ENCODE measurements around the gene VLDLR. TPM values are rescaled to one million over a fixed set of nuclear protein-coding genes. Genes with fewer than 3 reads are reported as not detected.

Gene VLDLR
- 49.7 TPM for total RNA-seq

DNA sequence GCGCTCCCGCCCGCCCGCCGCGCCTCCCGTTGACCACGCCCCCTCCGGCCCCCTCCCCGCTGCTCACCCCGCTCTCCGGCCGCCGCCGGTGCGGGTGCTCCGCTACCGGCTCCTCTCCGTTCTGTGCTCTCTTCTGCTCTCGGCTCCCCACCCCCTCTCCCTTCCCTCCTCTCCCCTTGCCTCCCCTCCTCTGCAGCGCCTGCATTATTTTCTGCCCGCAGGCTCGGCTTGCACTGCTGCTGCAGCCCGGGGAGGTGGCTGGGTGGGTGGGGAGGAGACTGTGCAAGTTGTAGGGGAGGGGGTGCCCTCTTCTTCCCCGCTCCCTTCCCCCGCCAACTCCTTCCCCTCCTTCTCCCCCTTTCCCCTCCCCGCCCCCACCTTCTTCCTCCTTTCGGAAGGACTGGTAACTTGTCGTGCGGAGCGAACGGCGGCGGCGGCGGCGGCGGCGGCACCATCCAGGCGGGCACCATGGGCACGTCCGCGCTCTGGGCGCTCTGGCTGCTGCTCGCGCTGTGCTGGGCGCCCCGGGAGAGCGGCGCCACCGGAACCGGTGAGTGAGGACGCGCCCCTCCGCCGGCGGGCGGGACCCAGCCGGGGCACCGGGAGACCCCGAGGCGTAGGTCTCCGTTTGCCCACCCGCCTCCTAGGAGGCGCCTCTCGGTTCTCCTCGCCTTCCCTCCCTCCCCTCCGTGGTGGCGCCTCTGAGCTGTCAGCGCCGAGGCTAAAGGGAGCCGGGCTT lies at the start of gene VLDLR:
VLDLR (plus strand) TSS at position 66 of the 739 bp plus-strand sequence; CDS start at position 469, 403 bp downstream.
- FAIRE-seq: no peak
- peak; percentile 65 to 82 for DNase-seq (ENCODE audit: low spot score in 2 of 2)

- no peak for FAIRE-seq
Observed at GRCh38 chr9:2574203-2574602, 47.4 kb upstream of the VLDLR start.

DNA sequence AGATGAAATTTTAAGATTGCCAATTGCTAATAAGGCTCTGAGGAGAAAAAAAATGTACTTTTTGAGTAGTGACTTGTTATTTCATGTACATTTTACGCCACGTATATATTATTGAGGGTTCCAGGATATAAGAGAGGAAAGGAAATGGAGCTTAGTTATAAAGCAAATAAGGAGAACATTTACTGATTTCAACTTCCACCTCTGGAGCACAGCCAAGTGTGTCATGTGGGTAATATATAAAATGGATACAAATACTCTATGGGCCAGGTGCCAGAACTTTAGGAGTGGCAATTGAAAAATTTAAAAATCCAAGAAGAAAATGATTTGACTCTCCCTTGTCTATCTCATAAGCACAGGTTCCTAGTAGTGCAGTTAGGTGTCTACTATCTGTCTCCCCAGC lies 45.0 kb upstream of the VLDLR start:
- no peak for DNase-seq (ENCODE audit: low spot score in 2 of 2)
- FAIRE-seq: no peak

More at GRCh38 chr9:2574203-2574602, 47.4 kb upstream of the VLDLR start:
- DNase-seq (ENCODE audit: low spot score in 2 of 2): no peak

DNA sequence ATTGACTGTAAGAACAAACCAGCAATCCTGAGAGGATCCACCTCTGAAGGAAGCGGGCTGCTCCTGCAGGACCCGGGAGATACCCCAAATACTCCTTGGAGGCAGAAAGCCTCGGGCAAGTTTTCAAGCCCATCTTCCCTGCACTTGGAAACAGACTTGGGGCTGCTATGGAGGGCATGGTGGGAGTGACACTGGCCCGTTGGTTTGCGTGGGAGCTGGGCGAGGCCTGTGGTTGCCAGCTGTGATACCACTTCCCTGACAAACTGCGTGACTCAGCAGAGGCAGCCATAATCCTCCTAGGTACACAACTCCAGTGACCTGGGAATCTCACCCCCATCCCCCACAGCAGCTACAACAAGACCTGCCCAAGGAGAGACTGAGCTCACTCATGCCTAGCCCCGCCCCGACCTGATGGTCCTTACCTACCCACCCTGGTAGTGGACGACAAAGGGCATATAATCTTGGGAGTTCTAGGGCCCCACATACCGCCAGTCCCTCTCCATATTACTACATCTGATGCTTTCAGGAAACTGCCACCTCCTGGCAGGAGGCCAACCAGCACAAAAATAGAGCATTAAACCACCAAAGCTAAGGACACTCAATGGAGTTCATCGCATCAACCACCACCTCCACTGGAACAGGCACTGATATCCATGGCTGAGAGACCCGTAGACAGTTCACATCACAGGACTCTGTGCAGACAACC lies 38.1 kb upstream of the VLDLR start:
- FAIRE-seq: no peak
- no peak for DNase-seq (ENCODE audit: low spot score in 2 of 2)

- DNase-seq (ENCODE audit: low spot score in 2 of 2) (no peak), FAIRE-seq (no peak)
Observed at GRCh38 chr9:2591967-2592366, 29.6 kb upstream of the VLDLR start.

GRCh38 chr9:2593744-2594143 lies 27.8 kb upstream of the VLDLR start:
- no peak for FAIRE-seq
- no peak for DNase-seq (ENCODE audit: low spot score in 2 of 2)

DNA sequence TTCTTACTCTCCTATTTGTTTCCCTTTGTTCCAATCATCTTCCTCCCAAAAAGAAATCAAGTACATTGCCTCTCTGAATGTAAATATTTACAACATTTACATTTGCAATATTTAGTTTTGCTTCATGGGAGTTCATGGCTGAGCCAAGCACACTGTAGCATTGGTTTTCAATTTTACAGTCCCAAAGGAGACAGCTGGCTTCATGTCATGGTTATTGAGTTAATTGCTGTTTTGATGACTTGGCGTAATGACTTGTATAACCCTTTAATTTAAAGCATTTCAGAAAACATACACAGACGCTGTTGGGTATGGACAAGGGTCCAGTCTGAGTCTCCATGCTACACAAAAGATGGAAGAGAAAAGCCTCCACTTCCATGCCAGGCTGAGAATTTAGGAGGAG lies 25.6 kb upstream of the VLDLR start:
- FAIRE-seq (no peak), DNase-seq (ENCODE audit: low spot score in 2 of 2) (no peak)

GRCh38 chr9:2597483-2597882 lies 24.1 kb upstream of the VLDLR start:
- no peak for FAIRE-seq

DNA sequence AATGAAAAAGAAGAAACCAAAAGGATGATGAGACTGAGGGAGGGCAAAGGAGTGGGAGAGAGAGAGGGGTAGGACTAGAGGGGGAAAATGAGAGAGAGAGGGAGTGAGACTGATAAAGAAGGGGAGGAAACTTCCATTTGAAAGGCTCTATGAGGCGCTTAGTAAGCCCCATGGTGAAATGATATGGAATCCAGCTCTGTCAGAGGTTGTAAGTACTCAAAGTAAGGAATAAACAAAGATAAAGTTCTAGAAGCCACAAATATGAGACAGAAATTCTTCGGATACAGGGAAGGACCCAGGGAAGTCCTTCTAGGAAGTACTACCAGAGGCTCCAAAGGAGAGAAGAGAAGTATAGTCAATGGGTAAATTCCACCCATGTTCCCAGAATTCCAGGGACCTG lies 21.7 kb upstream of the VLDLR start:
- no peak for DNase-seq (ENCODE audit: low spot score in 2 of 2)

More at GRCh38 chr9:2597483-2597882, 24.1 kb upstream of the VLDLR start:
- no peak for DNase-seq (ENCODE audit: low spot score in 2 of 2)

DNA sequence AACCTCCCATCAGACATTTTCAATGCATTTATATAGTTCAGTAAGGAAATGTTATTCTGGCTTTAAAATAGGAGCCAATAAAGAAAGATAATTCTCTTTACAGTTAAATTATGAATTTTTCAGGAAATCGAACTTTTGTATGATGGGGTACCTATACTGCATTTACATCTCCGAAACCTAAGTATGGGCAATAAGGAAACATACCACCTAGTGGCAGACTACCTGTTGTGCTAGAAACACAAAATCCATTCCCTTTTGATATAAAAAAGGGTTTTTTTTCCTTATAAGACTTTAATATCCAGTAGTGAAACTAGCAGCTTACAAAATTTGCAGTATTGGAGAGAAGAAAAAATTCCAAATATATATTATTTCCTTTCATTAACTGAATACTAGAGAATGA lies 21.3 kb upstream of the VLDLR start:
- DNase-seq (ENCODE audit: low spot score in 2 of 2) (no peak), FAIRE-seq (no peak)

More for the DNA sequence above, 21.7 kb upstream of the VLDLR start:
- no peak for FAIRE-seq

DNA sequence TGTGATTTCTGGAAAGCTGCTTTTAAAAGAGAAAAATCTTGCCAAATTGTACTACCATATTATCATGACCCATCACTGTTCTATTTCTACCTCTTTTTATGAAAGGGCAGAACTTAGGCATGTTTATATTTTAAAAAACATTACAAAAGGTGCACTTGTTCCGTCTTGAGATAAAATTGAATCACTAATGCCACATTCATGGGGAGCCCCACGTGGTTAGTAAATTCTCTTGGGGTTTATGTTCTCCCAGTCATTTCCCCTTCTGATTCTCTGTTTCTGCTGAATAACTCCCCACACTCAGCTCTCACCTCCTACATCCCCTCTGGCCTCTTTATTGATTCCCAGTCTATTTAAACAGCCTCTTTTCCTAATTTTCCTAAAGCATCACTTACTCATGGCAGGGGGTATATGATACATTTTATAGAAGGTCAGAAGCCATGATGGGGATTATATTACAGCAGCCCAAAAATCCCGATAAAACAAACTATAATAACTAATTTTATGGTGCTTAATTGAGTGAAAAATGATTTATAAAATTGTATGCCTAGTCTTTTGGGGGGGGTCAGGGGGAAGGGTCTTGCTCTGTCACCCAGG lies 19.7 kb upstream of the VLDLR start:
- no peak for FAIRE-seq
- DNase-seq (ENCODE audit: low spot score in 2 of 2): no peak

GRCh38 chr9:2602704-2603116 lies 18.9 kb upstream of the VLDLR start:
- no peak for DNase-seq (ENCODE audit: low spot score in 2 of 2)
- no peak for FAIRE-seq

DNA sequence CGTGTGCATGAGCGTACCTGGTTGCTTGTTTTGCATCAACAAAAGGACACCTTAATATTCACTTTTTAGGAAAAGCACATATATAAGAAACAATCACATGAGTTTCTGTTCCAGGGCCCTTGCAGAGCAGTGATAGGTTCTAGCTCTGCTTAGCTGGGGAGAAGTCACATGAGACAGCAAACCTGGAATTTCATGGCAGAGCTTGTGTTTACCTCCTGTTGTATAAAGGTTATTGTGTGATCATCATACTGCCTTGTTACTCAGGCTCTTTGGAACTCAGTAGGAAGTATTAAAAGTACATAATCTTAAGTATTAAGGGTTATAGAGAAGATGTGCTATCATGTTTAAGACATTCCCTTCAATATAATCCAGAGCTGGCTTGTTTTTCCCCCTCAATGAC lies 18.0 kb upstream of the VLDLR start:
- no peak for FAIRE-seq
- no peak for DNase-seq (ENCODE audit: low spot score in 2 of 2)

GRCh38 chr9:2605246-2605645 lies 16.3 kb upstream of the VLDLR start:
- no peak for FAIRE-seq
- no peak for DNase-seq (ENCODE audit: low spot score in 2 of 2)

GRCh38 chr9:2608276-2608675 lies 13.3 kb upstream of the VLDLR start:
- FAIRE-seq: no peak

DNA sequence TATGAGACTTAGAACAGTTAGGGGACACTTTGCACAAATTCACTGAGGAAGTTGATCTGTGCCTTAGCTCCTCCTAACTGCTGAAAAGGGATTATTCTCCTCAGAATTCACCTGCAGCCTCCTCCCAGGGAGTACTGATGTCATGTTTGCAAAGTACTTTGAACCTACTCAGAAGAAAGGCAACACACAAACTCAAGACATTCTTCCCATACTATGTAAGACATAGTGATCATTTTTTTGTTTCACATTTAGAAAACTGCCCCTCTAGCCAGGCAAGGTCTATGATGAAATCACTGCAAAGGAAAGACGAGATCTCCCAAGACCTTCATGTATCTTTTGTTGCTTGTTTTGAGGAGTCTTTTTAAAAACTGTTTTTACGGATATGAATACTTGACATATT lies 10.6 kb upstream of the VLDLR start:
- FAIRE-seq (no peak), DNase-seq (ENCODE audit: low spot score in 2 of 2) (no peak)

More at GRCh38 chr9:2608276-2608675, 13.3 kb upstream of the VLDLR start:
- no peak for DNase-seq (ENCODE audit: low spot score in 2 of 2)

GRCh38 chr9:2611961-2612360 lies 9.6 kb upstream of the VLDLR start:
- FAIRE-seq (no peak), DNase-seq (ENCODE audit: low spot score in 2 of 2) (no peak)

DNA sequence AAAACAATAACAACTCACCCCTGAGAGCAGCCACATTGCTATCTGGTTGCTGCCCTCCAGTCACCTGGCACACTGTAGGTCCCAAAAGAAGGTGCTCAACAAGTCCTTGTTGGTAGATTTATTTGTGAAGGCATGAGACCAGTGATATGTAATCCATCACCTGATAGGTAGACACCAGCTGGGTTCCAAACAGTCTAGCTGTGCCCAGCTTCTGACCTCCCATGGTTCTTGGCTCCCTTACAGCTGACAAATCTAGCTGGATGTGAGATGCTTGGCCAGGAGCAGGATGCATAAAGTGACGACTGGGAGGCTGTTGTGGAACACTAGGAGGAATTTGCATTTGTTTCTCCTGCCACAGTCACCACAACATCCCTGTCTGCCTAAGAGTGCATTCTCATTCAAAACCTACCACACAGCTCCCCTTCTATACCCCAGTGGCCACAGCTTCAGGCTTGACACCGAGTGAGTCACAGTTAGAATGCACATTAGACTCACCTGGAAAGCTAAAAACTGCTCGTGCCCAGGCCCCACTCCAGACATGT lies 7.8 kb upstream of the VLDLR start:
- no peak for DNase-seq (ENCODE audit: low spot score in 2 of 2)
- FAIRE-seq: no peak

DNA sequence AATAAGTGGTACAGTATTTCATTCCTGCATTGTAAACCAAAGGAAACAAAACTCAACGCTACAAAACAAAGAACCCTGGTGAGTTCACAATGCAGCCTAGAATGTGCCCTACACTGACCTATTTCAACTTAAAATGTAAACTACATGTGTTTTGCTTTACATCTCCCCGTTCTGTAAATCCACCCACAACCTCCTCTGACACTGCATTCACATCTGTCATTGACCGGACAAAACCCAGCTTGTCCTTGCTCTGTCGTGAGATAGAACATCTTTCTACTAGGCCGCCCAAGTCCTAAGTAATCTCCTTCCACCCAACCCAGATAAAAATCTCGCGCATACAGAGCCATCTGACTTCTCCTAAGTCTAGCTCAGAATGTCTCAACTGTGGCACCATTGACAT lies 6.1 kb upstream of the VLDLR start:
- FAIRE-seq (no peak), DNase-seq (ENCODE audit: low spot score in 2 of 2) (no peak)

DNA sequence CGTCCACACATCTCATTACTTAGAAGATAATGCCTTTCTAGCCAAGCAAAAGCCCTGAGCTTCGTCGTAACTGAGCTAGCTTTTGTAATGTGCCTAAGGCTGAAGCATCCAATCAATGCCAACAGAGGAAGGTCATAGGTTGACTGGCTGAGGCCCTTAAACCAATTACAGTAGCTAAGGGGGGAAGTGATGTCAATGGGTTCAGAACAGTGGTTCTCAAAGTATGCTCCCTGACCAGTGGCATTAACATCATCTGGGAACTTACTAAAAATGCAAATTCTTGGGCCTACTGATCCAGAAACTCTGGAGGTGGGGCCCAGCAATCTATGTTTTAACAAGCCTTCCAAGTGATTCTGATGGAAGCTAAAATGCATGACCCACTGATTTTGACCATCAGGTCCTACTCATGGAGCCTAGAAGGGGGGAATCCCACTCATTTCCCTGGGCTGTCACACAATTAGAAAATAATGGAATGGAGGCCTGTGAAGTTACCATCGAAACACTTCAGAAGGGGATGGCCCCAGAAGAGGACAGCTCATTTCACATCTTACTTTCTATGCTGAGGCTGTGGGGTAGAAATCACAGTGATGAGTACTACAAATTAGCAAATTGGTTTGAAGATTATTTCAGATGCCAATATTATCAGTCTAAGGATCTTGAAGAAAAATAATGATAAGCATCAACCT lies 4.8 kb upstream of the VLDLR start:
- no peak for FAIRE-seq
- DNase-seq (ENCODE audit: low spot score in 2 of 2): no peak

DNA sequence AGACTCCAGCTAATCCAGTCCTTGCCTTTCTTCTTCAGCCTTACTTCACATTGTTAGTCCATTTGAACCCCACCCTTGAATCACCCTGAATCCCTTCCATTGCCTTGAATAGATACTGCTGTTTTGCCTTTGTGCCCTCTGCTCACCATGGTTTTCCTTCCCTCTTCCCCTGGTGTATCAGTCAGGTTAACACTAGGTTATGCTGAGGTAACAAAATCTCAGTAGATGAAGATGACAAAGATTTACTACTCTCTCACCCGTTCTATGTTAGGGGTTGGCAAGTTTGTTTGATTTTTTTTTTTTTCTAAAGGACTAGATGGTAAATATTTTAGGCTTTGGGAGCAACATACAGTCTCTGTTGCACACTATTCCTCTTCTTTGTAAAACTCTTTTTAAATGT lies 3.3 kb upstream of the VLDLR start:
- no peak for FAIRE-seq
- DNase-seq (ENCODE audit: low spot score in 2 of 2): no peak

Data from frontal cortex (tissue), 4 donors.